Diencephalon (tissue), 1 donor: ENCODE results near the gene OR52N4. TPM values are rescaled to one million over a fixed set of nuclear protein-coding genes. Genes with fewer than 3 reads are reported as not detected.

Source experiments
- total RNA-seq: library from RNA; depleted of rRNA; stranded (reverse); fragments of >200 nt; gene quantifications from one replicate; pipeline ENCODE4 v1.2.3, GENCODE V29; 2014

The OR52N4 gene
- total RNA-seq = not detected

GRCh38 chr11:5753943-5754342, at the start of gene OR52N4:
Gene OR52N4 (plus strand): TSS chr11:5754243. CDS start chr11:5754741, 498 bp downstream.

GRCh38 chr11:5736396-5736795, 17.6 kb upstream of the OR52N4 start, which contains the start of gene OR56B1:
Gene OR56B1 (plus strand): TSS chr11:5736448. CDS start chr11:5736517, 69 bp downstream.

GRCh38 chr11:5783255-5783654, 29.2 kb downstream of the OR52N4 start, which contains the start of gene OR52N5:
Gene OR52N5 (minus strand): TSS chr11:5783355. CDS start chr11:5778634, 4,721 bp downstream.

DNA sequence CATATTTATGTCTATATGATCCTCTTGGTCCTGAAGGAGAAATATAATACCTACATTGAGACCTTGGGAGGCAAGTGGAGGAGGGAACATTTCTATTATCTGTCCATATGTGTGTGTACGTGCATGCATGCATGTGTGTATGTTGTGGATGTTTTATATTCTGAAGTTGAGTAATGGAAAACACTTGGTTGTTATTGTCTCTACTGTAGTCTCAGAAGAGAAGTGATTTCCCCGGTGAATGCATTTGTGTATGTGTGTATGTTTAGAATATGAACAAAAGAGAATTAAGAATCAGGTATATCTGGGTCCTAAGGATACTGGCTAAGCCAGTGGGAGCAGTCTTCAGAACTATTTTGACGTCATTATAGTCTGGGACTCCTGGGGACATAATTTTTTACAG, 37.1 kb downstream of the OR52N4 start, which contains the start of gene OR52N1:
Gene OR52N1, minus strand, starts transcription at position 101 of the 400 bp plus-strand sequence. CDS start 2,449 bp downstream, outside the sequence.

Other genes with a start within 250 kb of the OR52N4 start
- gene UBQLN3, start 244.3 kb upstream of the OR52N4 start, total RNA-seq = 0.46 TPM
- 0.46 TPM for gene UBQLNL, start 237.5 kb upstream of the OR52N4 start, total RNA-seq
- gene OR52H1, start 205.7 kb upstream of the OR52N4 start, total RNA-seq = 0.69 TPM
- not detected for gene OR52B6, start 173.4 kb upstream of the OR52N4 start, total RNA-seq
- 1.2 TPM for gene TRIM6, start 157.6 kb upstream of the OR52N4 start, total RNA-seq
- 2.3 TPM for gene TRIM34, start 129.2 kb upstream of the OR52N4 start, total RNA-seq
- 7.6 TPM for gene TRIM5, start 69.2 kb upstream of the OR52N4 start, total RNA-seq
- 6.0 TPM for gene TRIM22, start 64.5 kb upstream of the OR52N4 start, total RNA-seq
- gene OR56B1, start 17.8 kb upstream of the OR52N4 start, total RNA-seq = not detected
- not detected for gene OR52N5, start 29.1 kb downstream of the OR52N4 start, total RNA-seq
- gene OR52N1, start 37.0 kb downstream of the OR52N4 start, total RNA-seq = not detected
- not detected for gene OR52N2, start 54.7 kb downstream of the OR52N4 start, total RNA-seq
- gene OR52E6, start 87.7 kb downstream of the OR52N4 start, total RNA-seq = not detected
- gene OR52E8, start 103.4 kb downstream of the OR52N4 start, total RNA-seq = not detected
- not detected for gene OR52E4, start 126.4 kb downstream of the OR52N4 start, total RNA-seq
- gene OR52E5, start 139.0 kb downstream of the OR52N4 start, total RNA-seq = not detected
- gene OR56A3, start 188.0 kb downstream of the OR52N4 start, total RNA-seq = not detected
- gene OR56A5, start 214.3 kb downstream of the OR52N4 start, total RNA-seq = not detected
- gene OR52L1, start 232.7 kb downstream of the OR52N4 start, total RNA-seq = not detected